Astrocyte of the cerebellum (primary cell): ENCODE data around the gene CRMP1.

Experiments
- DNase-seq: peaks from one replicate; pipeline ENCODE4 v3.0.0-alpha.2; 2011; ENCODE audit warnings: low read depth
- H3K4me3 ChIP-seq: 2 replicates; pipeline ENCODE4 v1.5.1; 2011; ENCODE audit warnings: mild to moderate bottlenecking, low read depth, low read length, moderate library complexity
- in situ Hi-C: cut with HindIII; loops from 2 replicates; pipeline ENCODE4 v1.10.0; 2017; ENCODE audit warnings: low sequenced_read_pairs
- TF ChIP-seq, protein P1 (sequence below): IDR thresholded peaks from 2 replicates; pipeline ENCODE4 v1.5.1; 2012; ENCODE audit warnings: low read length, low read depth, moderate library complexity, mild to moderate bottlenecking; ENCODE audit errors: missing control alignments

Gene CRMP1

DNA sequence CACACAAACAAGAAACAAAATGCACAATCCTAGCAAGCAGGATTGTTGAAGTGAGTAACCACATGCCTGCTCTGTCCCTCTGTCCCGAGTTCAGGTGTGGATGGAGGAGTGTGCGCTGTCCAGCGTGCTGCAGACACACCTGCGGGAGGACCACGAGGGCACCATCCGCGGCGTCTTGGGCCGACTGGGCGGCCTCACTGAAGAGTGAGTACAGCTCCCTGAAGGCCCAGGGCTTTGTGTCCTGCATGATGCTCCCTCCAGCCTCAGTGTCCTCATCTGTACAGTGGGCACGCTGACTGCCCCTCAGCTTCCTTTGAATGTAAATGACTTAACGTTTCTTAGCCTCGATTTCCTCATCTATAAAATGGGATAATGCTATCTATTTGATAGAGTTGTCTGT, 99.4 kb downstream of the CRMP1 start:
- H3K4me3 ChIP-seq, result no peak overlapping the region
- in situ Hi-C loops, result no loop called here
- TF ChIP-seq, protein P1, sequence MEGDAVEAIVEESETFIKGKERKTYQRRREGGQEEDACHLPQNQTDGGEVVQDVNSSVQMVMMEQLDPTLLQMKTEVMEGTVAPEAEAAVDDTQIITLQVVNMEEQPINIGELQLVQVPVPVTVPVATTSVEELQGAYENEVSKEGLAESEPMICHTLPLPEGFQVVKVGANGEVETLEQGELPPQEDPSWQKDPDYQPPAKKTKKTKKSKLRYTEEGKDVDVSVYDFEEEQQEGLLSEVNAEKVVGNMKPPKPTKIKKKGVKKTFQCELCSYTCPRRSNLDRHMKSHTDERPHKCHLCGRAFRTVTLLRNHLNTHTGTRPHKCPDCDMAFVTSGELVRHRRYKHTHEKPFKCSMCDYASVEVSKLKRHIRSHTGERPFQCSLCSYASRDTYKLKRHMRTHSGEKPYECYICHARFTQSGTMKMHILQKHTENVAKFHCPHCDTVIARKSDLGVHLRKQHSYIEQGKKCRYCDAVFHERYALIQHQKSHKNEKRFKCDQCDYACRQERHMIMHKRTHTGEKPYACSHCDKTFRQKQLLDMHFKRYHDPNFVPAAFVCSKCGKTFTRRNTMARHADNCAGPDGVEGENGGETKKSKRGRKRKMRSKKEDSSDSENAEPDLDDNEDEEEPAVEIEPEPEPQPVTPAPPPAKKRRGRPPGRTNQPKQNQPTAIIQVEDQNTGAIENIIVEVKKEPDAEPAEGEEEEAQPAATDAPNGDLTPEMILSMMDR, result no peak
- DNase-seq, result no peak

DNA sequence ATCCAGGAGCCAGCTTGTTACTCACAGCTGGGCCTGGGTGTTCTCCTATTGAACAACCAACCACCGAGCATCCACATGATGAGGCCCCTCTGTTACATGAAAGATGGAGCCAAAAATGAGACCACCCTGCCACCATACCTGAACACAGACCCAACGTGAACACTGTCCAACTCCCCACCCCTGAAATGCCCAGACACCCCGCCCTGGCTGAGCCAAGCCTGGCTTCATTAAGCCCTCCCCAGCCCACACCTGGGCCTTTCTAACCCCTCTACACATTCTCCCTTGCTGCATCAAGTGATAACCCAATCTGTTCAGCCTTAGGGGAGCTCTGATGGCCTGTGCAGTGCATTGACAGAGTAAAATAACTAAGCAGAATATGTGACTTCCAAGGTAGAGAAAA, 101.2 kb downstream of the CRMP1 start:
- in situ Hi-C loops, result no loop called here

DNA sequence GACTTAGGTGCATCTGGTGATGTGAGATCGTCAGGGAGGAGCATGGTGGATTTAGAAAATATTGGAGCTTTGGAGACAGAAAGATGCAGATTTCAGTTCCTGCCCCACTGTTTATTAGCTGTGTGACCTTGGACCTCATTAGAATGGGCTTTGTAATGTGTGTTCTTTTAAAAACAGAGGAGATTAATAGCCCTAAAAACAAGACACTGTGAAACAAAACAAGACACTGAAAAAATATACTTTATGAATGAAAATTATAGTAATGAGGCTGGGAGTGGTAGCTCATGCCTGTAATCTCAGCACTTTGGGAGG, 102.4 kb downstream of the CRMP1 start:
- TF ChIP-seq, protein P1, result no peak
- H3K4me3 ChIP-seq, result no peak overlapping the region
- no peak for DNase-seq
- in situ Hi-C loops, result no loop called here

More for the DNA sequence above, 101.2 kb downstream of the CRMP1 start:
- H3K4me3 ChIP-seq, result no peak overlapping the region
- no peak for DNase-seq
- TF ChIP-seq, protein P1, result no peak

DNA sequence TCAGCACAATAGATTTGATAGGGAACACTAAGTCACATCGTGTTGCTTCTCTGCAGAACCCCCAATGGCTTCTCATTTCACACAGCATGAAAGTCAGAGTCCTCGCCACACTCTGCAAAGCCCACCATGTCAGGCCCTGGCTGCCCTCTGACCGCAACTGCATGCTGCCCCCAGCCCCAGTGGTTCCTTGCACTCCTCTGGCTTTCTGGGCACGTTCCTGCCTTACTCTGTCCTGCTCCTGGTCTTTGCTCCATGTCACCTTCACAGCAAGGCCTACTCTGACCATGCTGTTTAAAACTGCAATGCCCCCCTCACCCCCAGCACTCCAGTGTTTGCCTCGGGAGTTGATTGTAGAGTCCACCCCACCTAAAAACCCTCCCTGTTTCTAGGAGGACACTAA, 103.7 kb downstream of the CRMP1 start:
- no peak overlapping the region for H3K4me3 ChIP-seq
- in situ Hi-C loops, result no loop called here
- TF ChIP-seq, protein P1, result no peak
- no peak for DNase-seq

DNA sequence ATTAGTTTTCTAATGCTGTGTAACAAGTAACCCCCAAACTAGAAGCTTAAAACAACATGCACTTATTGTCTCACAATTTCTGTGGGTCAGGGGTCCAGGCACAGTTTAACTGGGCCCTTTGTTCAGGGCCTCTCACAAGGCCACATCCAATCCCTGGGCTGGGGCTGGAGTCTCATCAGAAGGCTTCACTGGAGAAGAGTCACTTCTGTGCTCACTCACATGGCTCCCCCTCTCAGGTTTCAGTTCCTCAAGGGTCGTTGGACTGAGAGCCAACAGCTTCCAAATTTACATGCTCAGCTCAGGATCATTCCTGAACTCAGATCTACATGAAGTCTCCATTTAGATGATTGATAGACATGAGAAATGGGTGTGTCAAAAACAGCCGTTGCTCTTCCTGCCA, 104.7 kb downstream of the CRMP1 start:
- in situ Hi-C loops, result no loop called here
- TF ChIP-seq, protein P1, result no peak
- no peak for DNase-seq
- H3K4me3 ChIP-seq, result no peak overlapping the region

DNA sequence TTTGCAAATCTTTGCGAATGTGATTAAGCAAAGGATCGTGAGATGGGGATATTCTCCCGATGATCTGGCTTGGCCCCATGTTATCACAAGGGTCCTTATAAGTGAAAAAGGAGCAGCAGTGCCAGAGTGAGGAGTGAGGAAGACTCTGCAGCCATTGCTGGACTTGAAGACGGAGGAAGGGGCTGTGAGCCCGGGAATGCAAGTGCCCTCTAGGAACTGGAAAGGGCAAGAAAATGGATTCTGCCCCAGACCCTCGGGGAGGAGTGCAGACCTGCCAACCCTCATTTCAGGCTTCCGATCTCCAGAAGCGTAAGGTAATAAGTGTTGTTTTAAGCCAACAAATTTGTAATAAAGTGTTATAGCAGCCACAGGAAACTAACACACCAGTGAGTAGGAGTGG, 105.6 kb downstream of the CRMP1 start:
- TF ChIP-seq, protein P1, result no peak
- DNase-seq, result no peak
- no peak overlapping the region for H3K4me3 ChIP-seq
- in situ Hi-C loops, result no loop called here
